H9 (cell line): ENCODE measurements around the gene OPRL1. TPM values are rescaled to one million over a fixed set of nuclear protein-coding genes. Genes with fewer than 3 reads are reported as not detected.
A peak's percentile ranks its signal among the peaks of the same experiment; 100 is the strongest.

Experiments
- DNase-seq: peaks from one replicate; pipeline ENCODE4 v3.0.0-alpha.2; 2017
- H2AFZ ChIP-seq: one replicate; pipeline ENCODE4 v1.6.1; 2013; ENCODE audit warnings: mild to moderate bottlenecking, low read length, control low read depth, moderate library complexity
- H2AK5ac ChIP-seq: 2 replicates; pipeline ENCODE4 v1.6.1; 2013; ENCODE audit warnings: low read length, control low read depth, mixed read lengths; ENCODE audit not compliant: insufficient read length
- H2BK120ac ChIP-seq: one replicate; pipeline ENCODE4 v1.6.1; 2013; ENCODE audit warnings: low read depth, mild to moderate bottlenecking, low read length, control low read depth, inconsistent platforms; ENCODE audit not compliant: poor library complexity, severe bottlenecking
- H2BK12ac ChIP-seq: 2 replicates; pipeline ENCODE4 v1.6.1; 2013; ENCODE audit warnings: low read length, control low read depth, mixed read lengths, low read depth; ENCODE audit not compliant: insufficient read length
- H2BK15ac ChIP-seq: 2 replicates; pipeline ENCODE4 v1.6.1; 2013; ENCODE audit warnings: low read depth, low read length, control low read depth
- H2BK20ac ChIP-seq: one replicate; pipeline ENCODE4 v1.6.1; 2013; ENCODE audit warnings: low read depth, mild to moderate bottlenecking, low read length, control low read depth, inconsistent platforms; ENCODE audit not compliant: poor library complexity, severe bottlenecking
- H2BK5ac ChIP-seq: 2 replicates; pipeline ENCODE4 v1.6.1; 2013; ENCODE audit warnings: low read length, control low read depth, mixed read lengths; ENCODE audit not compliant: insufficient read length
- H3K14ac ChIP-seq: 2 replicates; pipeline ENCODE4 v1.6.1; 2013; ENCODE audit warnings: low read length, control low read depth; ENCODE audit not compliant: insufficient read depth
- H3K18ac ChIP-seq: 2 replicates; pipeline ENCODE4 v1.6.1; 2013; ENCODE audit warnings: low read depth, mild to moderate bottlenecking, mixed read lengths, low read length, control low read depth; ENCODE audit not compliant: insufficient read length
- H3K23ac ChIP-seq: 2 replicates; pipeline ENCODE4 v1.6.1; 2013; ENCODE audit warnings: low read length, control low read depth, mixed read lengths, low read depth; ENCODE audit not compliant: insufficient read length
- H3K23me2 ChIP-seq: 2 replicates; pipeline ENCODE4 v1.6.1; 2013; ENCODE audit warnings: low read depth, mild to moderate bottlenecking, mixed read lengths, low read length, control low read depth; ENCODE audit not compliant: insufficient read length, poor library complexity, severe bottlenecking
- H3K27ac ChIP-seq: 2 replicates; pipeline ENCODE4 v1.5.1; 2013; ENCODE audit warnings: low read length, control low read depth, mixed read lengths, low read depth; ENCODE audit not compliant: insufficient read length
- H3K27me3 ChIP-seq: 2 replicates; pipeline ENCODE4 v1.6.1; 2013; ENCODE audit warnings: low read length, control low read depth, inconsistent platforms; ENCODE audit not compliant: insufficient read depth
- H3K4ac ChIP-seq: 2 replicates; pipeline ENCODE4 v1.6.1; 2013; ENCODE audit warnings: low read depth, mild to moderate bottlenecking, control low read depth, inconsistent platforms, low read length, moderate library complexity
- H3K4me1 ChIP-seq: 2 replicates; pipeline ENCODE4 v1.6.1; 2013; ENCODE audit warnings: low read length, control low read depth, inconsistent platforms; ENCODE audit not compliant: insufficient read depth
- H3K4me2 ChIP-seq: 2 replicates; pipeline ENCODE4 v1.6.1; 2013; ENCODE audit warnings: low read length, control low read depth, mixed read lengths; ENCODE audit not compliant: insufficient read length, insufficient read depth
- H3K56ac ChIP-seq: 2 replicates; pipeline ENCODE4 v1.6.1; 2013; ENCODE audit warnings: low read depth, mild to moderate bottlenecking, mixed read lengths, low read length, control low read depth; ENCODE audit not compliant: insufficient read length
- H3K79me1 ChIP-seq: 2 replicates; pipeline ENCODE4 v1.6.1; 2013; ENCODE audit warnings: low read depth, mild to moderate bottlenecking, moderate library complexity, low read length, control low read depth, inconsistent platforms; ENCODE audit not compliant: insufficient read depth, poor library complexity, severe bottlenecking
- H3K79me2 ChIP-seq: 2 replicates; pipeline ENCODE4 v1.6.1; 2013; ENCODE audit warnings: low read length, control low read depth, inconsistent platforms; ENCODE audit not compliant: insufficient read depth
- H3K9ac ChIP-seq: 2 replicates; pipeline ENCODE4 v1.6.1; 2013; ENCODE audit warnings: low read length, control low read depth, mixed read lengths; ENCODE audit not compliant: insufficient read length; ENCODE audit errors: extremely low read depth
- H3K9me3 ChIP-seq: one replicate; pipeline ENCODE4 v1.6.1; 2013; ENCODE audit warnings: low read depth, low read length, inconsistent platforms; ENCODE audit not compliant: control insufficient read depth
- H3T11ph ChIP-seq: one replicate; pipeline ENCODE4 v1.6.1; 2013; ENCODE audit warnings: mild to moderate bottlenecking, low read length, control low read depth, inconsistent platforms
- H4K20me1 ChIP-seq: one replicate; pipeline ENCODE4 v1.6.1; 2013; ENCODE audit not compliant: control insufficient read depth, insufficient read length, insufficient read depth
- H4K5ac ChIP-seq: 2 replicates; pipeline ENCODE4 v1.6.1; 2013; ENCODE audit warnings: low read depth, mild to moderate bottlenecking, mixed read lengths, low read length, control low read depth; ENCODE audit not compliant: insufficient read length
- H4K8ac ChIP-seq: replicated peaks from 2 replicates; pipeline ENCODE4 v1.6.1; 2013; ENCODE audit warnings: low read length, control low read depth, mixed read lengths, low read depth; ENCODE audit not compliant: insufficient read length
- H4K91ac ChIP-seq: 2 replicates; pipeline ENCODE4 v1.6.1; 2013; ENCODE audit warnings: low read depth, mild to moderate bottlenecking, moderate library complexity, mixed read lengths, low read length, control low read depth; ENCODE audit not compliant: insufficient read length
- H3K27ac Mint-ChIP-seq, 3 experiments: 2 replicates in 2 of 3; 3 replicates in 1 of 3; pipeline ENCODE4 v1.8.0; 2020 to 2021; ENCODE audit warnings: mixed read lengths in 3 of 3, mild to moderate bottlenecking in 1 of 3, moderate library complexity in 1 of 3
- H3K27me3 Mint-ChIP-seq: 2 replicates; pipeline ENCODE4 v1.8.0; 2021; ENCODE audit warnings: low read depth, mild to moderate bottlenecking, moderate library complexity, mixed read lengths
- H3K36me3 Mint-ChIP-seq, 3 experiments: 2 replicates in 2 of 3; 3 replicates in 1 of 3; pipeline ENCODE4 v1.8.0; 2020 to 2021; ENCODE audit warnings: low read depth in 3 of 3, mixed read lengths in 3 of 3; ENCODE audit not compliant: insufficient read depth in 1 of 3
- H3K4me1 Mint-ChIP-seq, 2 experiments: 2 replicates each; pipeline ENCODE4 v1.8.0; 2020; ENCODE audit warnings: mixed read lengths in 2 of 2
- H3K4me3 Mint-ChIP-seq, 2 experiments: 2 replicates in 1 of 2; 3 replicates in 1 of 2; pipeline ENCODE4 v1.8.0; 2020 to 2021; ENCODE audit warnings: mild to moderate bottlenecking in 2 of 2, mixed read lengths in 2 of 2, moderate library complexity in 1 of 2
- H3K9me3 Mint-ChIP-seq, 2 experiments: 2 replicates in 1 of 2; 3 replicates in 1 of 2; pipeline ENCODE4 v1.8.0; 2020; ENCODE audit warnings: mild to moderate bottlenecking in 2 of 2, mixed read lengths in 2 of 2, moderate library complexity in 1 of 2
- WGBS: extraction: QIAGEN DNeasy Blood & Tissue Kit; methylation state at CpG from one replicate; pipeline ENCODE4 v1.1.7; 2013; ENCODE audit warnings: missing lambda C conversion rate, low lambda C conversion rate, mixed read lengths; ENCODE audit not compliant: insufficient read length; ENCODE audit errors: extremely low coverage; 5-methylcytosine and 5-hydroxymethylcytosine counted together
- total RNA-seq: library from RNA; stranded (reverse); gene quantifications from 2 replicates; pipeline ENCODE4 v1.2.1, GENCODE V29; 2021
- TF ChIP-seq, protein P1 (sequence below): fragments of 200-600 bp; sonication (generic); conservative IDR thresholded peaks from 3 replicates; pipeline ENCODE4 v1.8.0; 2021; ENCODE audit warnings: antibody characterized with exemption, mild to moderate bottlenecking

Gene OPRL1
- total RNA-seq, 1 experiment from 2014 or later: 0.90 TPM

DNA sequence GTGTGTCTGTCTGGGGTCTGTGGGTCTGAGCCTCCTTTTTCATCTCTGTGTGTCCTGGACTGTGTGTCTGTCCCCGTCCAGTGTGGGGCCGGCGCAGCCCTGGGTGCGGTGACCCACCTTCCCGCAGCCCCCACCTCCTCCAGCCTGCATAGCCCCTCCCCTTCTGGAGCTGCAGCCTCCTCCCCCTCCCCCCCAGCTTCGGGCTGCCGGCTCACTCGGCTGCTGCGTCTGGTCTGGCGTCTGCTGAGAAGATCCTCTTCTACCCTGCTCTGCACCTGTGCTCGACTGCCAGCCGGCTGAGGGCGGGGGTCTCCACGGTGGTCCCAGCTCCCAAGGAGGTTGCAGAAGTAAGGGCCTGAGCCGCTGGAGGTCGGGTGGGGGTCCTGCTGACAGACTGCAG is 11.9 kb downstream of the OPRL1 start:
- Histone ChIP-seq H2BK15ac (no peak overlapping the region), H4K5ac (no peak overlapping the region), H2BK20ac (no peak overlapping the region), H2AK5ac (no peak overlapping the region), H3K27me3 (no peaks in the 10 kb centered on the region), H4K20me1 (no peaks in the 10 kb centered on the region), H2BK12ac (no peak overlapping the region), H3K14ac (no peak overlapping the region), H3K23ac (no peak overlapping the region), H3K4me2 (no peak overlapping the region), H3K27ac (no peak overlapping the region), H3K79me2 (no peaks in the 10 kb centered on the region), H3K9me3 (no peaks in the 10 kb centered on the region), H2AFZ (no peak overlapping the region), H3K56ac (no peak overlapping the region), H4K91ac (no peak overlapping the region), H4K8ac (no peak overlapping the region), H3K79me1 (no peaks in the 10 kb centered on the region), H3K23me2 (no peaks in the 10 kb centered on the region), H3K4me1 (no peaks in the 10 kb centered on the region; the same call in 1 of the 2 replicates), H3K9ac (no peak overlapping the region), H2BK120ac (no peak overlapping the region), H2BK5ac (no peak overlapping the region), H3T11ph (no peak overlapping the region), H3K18ac (no peak overlapping the region), H3K4ac (no peak overlapping the region)
- TF ChIP-seq, protein P1, sequence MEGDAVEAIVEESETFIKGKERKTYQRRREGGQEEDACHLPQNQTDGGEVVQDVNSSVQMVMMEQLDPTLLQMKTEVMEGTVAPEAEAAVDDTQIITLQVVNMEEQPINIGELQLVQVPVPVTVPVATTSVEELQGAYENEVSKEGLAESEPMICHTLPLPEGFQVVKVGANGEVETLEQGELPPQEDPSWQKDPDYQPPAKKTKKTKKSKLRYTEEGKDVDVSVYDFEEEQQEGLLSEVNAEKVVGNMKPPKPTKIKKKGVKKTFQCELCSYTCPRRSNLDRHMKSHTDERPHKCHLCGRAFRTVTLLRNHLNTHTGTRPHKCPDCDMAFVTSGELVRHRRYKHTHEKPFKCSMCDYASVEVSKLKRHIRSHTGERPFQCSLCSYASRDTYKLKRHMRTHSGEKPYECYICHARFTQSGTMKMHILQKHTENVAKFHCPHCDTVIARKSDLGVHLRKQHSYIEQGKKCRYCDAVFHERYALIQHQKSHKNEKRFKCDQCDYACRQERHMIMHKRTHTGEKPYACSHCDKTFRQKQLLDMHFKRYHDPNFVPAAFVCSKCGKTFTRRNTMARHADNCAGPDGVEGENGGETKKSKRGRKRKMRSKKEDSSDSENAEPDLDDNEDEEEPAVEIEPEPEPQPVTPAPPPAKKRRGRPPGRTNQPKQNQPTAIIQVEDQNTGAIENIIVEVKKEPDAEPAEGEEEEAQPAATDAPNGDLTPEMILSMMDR: no peak
- H3K4me3 Mint-ChIP-seq: no peak overlapping the region
- peaks cover 6 to 8% of the 10 kb centered on the region in 2 experiments for H3K9me3 Mint-ChIP-seq
- H3K36me3 Mint-ChIP-seq: peaks cover under 1 to 2% (median under 1%) of the 10 kb centered on the region in 3 experiments; a peak in 5 of 7 replicates
- peaks cover 35% of the 10 kb centered on the region for H3K27me3 Mint-ChIP-seq
- DNase-seq: peak; percentile 54
- no peak overlapping the region for H3K27ac Mint-ChIP-seq
- no CpG with 5 or more reads among the region's 16 CpGs for WGBS
- peaks cover 6 to 11% of the 10 kb centered on the region in 2 experiments for H3K4me1 Mint-ChIP-seq
